HG03097 (cell line): ENCODE results near the gene LARP6.
A peak's percentile ranks its signal among the peaks of the same experiment; 100 is the strongest.
"Not testable (repeated sequence)": the region's sequence is repeated elsewhere in the genome, so short reads cannot be mapped to it uniquely, and the experiment has no call there.

ENCODE experiments used
- ATAC-seq: cut with Tn5 transposase; IDR thresholded peaks from one replicate; pipeline ENCODE4 v1.9.1; 2021; ENCODE audit not compliant: unreplicated experiment, low FRiP score

Gene LARP6

GRCh38 chr15:70853973-70854665 is at the start of gene LARP6:
Gene LARP6 (minus strand): TSS chr15:70854157. CDS start chr15:70854088, 69 bp downstream.
- ATAC-seq: no peak

GRCh38 chr15:70902107-70902506 is 48.1 kb upstream of the LARP6 start:
- ATAC-seq: no peak

DNA sequence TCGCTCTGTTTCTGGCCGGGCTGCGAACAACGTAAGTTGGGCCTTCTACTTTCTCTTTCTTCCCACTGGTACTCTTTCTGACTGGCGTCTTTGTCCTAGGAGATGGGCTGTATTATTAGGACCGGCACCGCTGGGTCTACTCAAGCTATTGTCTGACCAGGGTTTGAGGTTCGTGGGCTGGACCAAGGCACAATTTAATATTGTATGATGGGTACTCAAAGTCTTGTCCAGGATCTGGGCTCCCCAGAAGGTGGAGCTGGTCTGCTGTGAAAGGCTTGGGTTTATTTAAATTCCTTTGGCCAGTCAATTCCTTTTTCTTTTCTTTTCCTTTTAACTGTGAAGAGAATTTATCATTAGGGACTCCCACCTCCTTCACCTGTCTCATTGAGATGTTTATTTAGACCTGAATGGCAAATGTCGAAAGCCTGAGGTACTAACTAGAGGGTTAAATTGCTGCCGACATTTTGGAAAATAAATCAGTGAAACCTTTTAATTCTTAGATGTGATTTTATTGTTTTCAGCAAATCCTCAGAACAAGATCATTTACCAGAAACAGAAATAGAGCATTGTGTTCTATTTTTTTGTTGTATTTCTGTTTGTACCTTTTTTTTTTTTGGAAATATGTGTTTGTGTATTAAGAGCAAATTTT is 39.1 kb upstream of the LARP6 start:
- no peak for ATAC-seq

DNA sequence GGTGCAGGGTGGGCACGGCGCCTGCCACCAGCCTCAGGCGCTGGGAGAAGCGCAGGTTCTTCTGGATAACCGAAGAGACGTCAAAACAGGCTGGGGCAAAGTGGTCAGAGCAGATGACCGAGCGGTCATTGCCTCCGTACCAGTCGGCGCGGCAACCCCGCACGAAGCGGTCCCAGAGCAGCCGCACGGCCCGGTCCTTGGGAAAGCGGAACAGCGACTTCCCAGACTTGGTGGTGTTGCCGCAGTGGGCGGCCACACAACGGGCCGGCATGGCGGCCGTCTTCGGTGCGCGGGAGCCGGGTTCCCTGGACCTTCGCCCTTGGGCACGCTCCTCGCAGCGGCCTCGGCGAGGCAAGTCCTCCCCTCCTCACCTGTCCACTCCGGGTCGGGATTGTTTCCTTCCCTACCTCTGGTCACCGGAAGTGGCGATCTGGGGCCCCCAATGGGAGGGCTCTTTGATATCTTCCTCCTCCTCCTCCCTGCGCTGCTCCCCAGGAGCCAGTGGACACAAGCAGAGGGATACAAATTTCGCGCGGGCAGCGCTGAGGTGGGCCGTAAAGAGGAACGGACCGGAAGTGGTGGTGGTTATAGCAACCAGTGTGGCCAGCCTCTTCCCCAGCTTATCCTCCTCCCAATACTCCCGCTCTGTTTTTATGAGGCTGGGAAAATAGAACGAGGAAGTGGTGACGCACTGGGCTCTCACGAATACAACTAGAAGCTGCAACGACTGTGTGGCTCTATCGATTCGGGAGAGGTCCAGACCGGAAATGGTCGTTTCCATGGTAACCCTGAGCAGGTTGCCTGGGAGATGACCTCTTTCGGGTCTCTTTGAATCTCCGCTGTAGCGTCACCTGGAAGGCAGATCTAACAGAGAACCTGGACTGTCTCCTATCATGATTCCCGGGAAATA is 38.3 kb upstream of the LARP6 start, which contains the start of the genes LRRC49 and THAP10:
Gene LRRC49 (plus strand): TSS at position 825 of the 910 bp plus-strand sequence. CDS start 69 bp downstream, at position 894.
Gene THAP10 (minus strand): TSS at position 432 of the 910 bp plus-strand sequence. CDS start 161 bp downstream, at position 271.
- ATAC-seq: peak; percentile 61

GRCh38 chr15:70882361-70882760 is 28.4 kb upstream of the LARP6 start:
- ATAC-seq: no peak

DNA sequence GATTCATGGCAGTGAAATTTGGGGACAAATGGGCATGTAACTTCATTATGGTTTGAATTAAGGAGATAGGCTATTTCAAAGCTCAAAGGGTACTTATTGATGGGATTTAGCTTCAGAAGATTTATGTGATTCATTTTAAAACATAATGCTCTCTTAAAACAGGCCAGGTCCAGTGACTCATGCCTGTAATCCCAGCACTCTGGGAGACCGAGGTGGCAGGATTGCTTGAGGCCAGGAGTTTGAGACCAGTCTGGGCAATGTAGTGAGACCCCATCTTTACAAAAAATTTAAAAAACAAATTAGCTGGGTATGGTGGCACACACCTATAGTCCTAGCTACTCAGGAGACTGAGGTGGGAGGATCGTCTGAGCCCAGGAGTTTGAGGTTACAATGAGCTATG is 26.8 kb upstream of the LARP6 start:
- ATAC-seq: no peak

- ATAC-seq: no peak
Measured at GRCh38 chr15:70879401-70879800, 25.4 kb upstream of the LARP6 start.

- ATAC-seq: no peak
Measured at GRCh38 chr15:70876683-70877082, 22.7 kb upstream of the LARP6 start.

- ATAC-seq: no peak
Measured at GRCh38 chr15:70876011-70876410, 22.1 kb upstream of the LARP6 start.

- no peak for ATAC-seq
Measured at GRCh38 chr15:70875001-70875782, 21.2 kb upstream of the LARP6 start.

DNA sequence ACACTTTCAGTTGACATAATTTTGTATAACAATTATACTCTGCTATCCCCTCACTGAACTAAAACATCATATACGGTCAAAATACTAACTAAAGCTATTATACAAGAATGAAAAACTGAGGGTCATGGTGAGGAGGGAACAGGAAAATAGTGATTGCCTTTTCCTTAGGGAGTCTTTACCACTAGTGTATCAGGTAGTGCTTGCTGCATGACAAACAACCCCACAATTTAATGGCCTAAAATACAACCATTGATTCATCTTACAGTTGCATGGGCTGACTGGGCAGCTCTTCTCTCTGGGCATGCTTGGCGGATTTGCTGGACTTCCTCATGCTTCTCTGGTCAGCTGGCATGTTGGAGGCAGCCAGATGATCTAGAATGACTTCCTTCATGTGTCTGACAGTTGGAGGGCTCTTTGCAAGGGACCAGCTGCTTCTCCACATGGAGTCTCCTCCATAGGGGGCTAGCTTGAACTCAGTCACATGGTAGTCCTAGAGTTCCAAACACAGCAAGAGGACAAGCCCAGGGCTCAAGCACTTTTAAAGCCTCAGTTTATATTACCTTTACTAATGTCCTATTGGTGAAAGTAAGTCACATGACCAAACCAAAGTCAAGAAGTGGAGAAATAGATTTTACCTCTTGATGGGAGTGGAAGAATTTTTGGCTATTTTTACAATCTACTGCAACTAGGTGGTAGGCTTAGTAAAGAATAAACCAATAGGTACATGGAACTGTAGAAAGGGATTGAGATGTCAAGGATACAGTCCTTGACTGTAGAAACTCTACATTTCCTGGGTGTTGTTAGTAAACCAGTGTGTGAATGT is 19.5 kb upstream of the LARP6 start:
- ATAC-seq: no peak

GRCh38 chr15:70871490-70871889 is 17.5 kb upstream of the LARP6 start:
- not testable (repeated sequence) for ATAC-seq

- no peak for ATAC-seq
Measured at GRCh38 chr15:70870051-70870450, 16.1 kb upstream of the LARP6 start.

- no peak for ATAC-seq
Measured at GRCh38 chr15:70869346-70869745, 15.4 kb upstream of the LARP6 start.

DNA sequence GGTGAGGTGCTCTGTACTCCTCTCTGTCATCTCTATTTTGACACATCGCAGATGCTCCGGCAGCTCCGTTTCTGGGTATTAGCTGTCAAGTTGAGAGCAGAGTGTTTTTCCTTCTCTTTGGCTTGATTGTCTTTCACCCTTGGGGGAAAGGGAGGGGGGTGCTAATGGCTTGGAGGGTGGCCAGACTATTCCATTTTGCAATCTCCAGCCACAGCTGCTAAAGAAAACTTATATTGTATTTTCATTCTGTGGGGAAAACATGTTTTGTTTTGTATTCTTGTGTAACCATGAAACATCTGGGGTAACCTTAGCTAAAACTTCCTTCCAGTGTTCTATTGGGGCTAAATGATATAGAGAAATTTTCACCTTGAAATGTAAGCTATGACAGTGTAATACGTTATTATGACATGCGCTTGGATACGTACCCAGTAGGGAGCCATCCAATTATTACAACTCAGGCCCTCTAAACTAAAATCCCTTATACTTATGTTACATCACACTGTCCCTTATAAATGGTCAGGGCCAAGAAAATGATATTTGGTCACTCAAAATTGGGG is 14.0 kb upstream of the LARP6 start:
- no peak for ATAC-seq

GRCh38 chr15:70866982-70867641 is 13.2 kb upstream of the LARP6 start:
- ATAC-seq: no peak

GRCh38 chr15:70863450-70864218 is 9.7 kb upstream of the LARP6 start:
- no peak for ATAC-seq

DNA sequence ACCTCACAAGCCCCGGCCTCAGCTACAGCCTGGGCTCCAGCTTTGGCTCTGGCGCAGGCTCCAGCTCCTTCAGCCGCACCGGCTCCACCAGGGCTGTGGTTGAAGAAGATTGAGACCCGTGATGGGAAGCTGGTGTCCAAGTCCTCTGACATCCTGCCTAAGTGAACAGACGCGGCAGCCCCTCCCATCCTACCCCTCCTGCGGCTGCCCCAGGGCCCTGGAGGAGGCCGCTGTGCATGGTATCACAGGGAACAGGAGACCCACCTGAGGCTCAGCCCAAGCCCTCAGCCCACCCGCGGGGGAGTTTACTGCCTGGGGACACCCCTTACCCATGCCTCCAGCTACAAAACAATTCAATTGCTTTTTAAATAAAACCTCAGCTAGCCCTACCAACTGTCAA is 6.0 kb upstream of the LARP6 start:
- ATAC-seq: no peak
